ENCODE results near the gene PMM2.

The PMM2 gene

GRCh38 chr16:8859913-8860881 lies 62.6 kb downstream of the PMM2 start:
- peaks cover 8% of the 10 kb centered on the region for H3K4me1 ChIP-seq (ENCODE audit: control insufficient read depth, insufficient read depth, low read length)
- H3K36me3 ChIP-seq (ENCODE audit: control insufficient read depth in 2 of 2, insufficient read depth in 1 of 2, low read length in 2 of 2), result peaks cover 0 to 46% of the 10 kb centered on the region in 2 experiments; a peak in 2 of 3 replicates
- CTCF ChIA-PET, result interaction anchor here (0.8 kb wide), 1 partner anchor 19 kb away, joined by 6 read pairs; no protein-coding TSS in a partner anchor
- H3K27ac ChIP-seq (ENCODE audit: extremely low read depth, low read depth, low read length), result no peak overlapping the region
- H3K4me3 ChIP-seq (ENCODE audit: low read depth, low read length), result no peak overlapping the region
- no peaks in the 10 kb centered on the region for H3K9me3 ChIP-seq (ENCODE audit: control insufficient read depth, insufficient read depth, low read depth, low read length)
- POLR2A ChIA-PET, result no interaction called here
- no peak for TF ChIP-seq ZNF561 (tag by site-specific recombination; IDR thresholded peaks at IDR 0.05; ENCODE audit: borderline replicate concordance)
- no peak for TF ChIP-seq ZNF580 (tag by site-specific recombination; IDR thresholded peaks at IDR 0.05)
- TF ChIP-seq ZNF548 (tag by site-specific recombination; IDR thresholded peaks at IDR 0.05), result no peak
- no peak for TF ChIP-seq ZSCAN18 (tag by site-specific recombination; IDR thresholded peaks at IDR 0.05)
- no peak for TF ChIP-seq MEIS1 (CRISPR knock-in tag; IDR thresholded peaks at IDR 0.05; ENCODE audit: borderline replicate concordance)
- no peak for TF ChIP-seq ZSCAN16 (tag by site-specific recombination; IDR thresholded peaks at IDR 0.05)

GRCh38 chr16:8861563-8862308 lies 64.1 kb downstream of the PMM2 start:
- peaks cover 8% of the 10 kb centered on the region for H3K4me1 ChIP-seq (ENCODE audit: control insufficient read depth, insufficient read depth, low read length)
- H3K27ac ChIP-seq (ENCODE audit: extremely low read depth, low read depth, low read length), result no peak overlapping the region
- no peaks in the 10 kb centered on the region for H3K9me3 ChIP-seq (ENCODE audit: control insufficient read depth, insufficient read depth, low read depth, low read length)
- CTCF ChIA-PET, result interaction anchor here (0.6 to 4.2 kb wide), 4 partner anchors 12 to 632 kb away, joined by 3 to 28 read pairs (median 6); no protein-coding TSS in a partner anchor
- peaks cover 0 to 39% of the 10 kb centered on the region in 2 experiments; a peak in 2 of 3 replicates for H3K36me3 ChIP-seq (ENCODE audit: control insufficient read depth in 2 of 2, insufficient read depth in 1 of 2, low read length in 2 of 2)
- TF ChIP-seq ZNF362 (tag by site-specific recombination; IDR thresholded peaks at IDR 0.05) (peak; percentile 60; the same call in 1 of the 2 replicates), ZNF248 (tag by site-specific recombination; IDR thresholded peaks at IDR 0.05) (no peak), ZBTB21 (tag by site-specific recombination; IDR thresholded peaks at IDR 0.05) (no peak), ZNF621 (tag by site-specific recombination; IDR thresholded peaks at IDR 0.05) (no peak), PATZ1 (tag by site-specific recombination; IDR thresholded peaks at IDR 0.05) (0 out of 2 replicates have a peak, but pooled peaks have one; percentile 27)
- POLR2A ChIA-PET, result no interaction called here
- no peak overlapping the region for H3K4me3 ChIP-seq (ENCODE audit: low read depth, low read length)
